Activated CD8-positive, alpha-beta T cell treated with anti-CD3 and anti-CD28 coated beads for 36 hours (primary cell): ENCODE results near the gene FOXP1. TPM values are rescaled to one million over a fixed set of nuclear protein-coding genes. Genes with fewer than 3 reads are reported as not detected.

Experiments
- ATAC-seq: fragments of 200-7000 bp; cut with Tn5 transposase; one replicate; pipeline ENCODE4 v1.10.0; 2021; ENCODE audit warnings: mild to moderate bottlenecking, moderate library complexity
- CTCF ChIA-PET: fragments of 350-600 bp; sonication (Branson Sonifier 250); formaldehyde crosslinking; loops from one replicate; lab custom pipeline; 2021; ENCODE audit warnings: antibody characterized with exemption; lab: Charles Lee
- POLR2A ChIA-PET: fragments of 350-600 bp; sonication (Branson Sonifier 250); formaldehyde crosslinking; loops from one replicate; lab custom pipeline; 2021; ENCODE audit warnings: antibody characterized with exemption; lab: Charles Lee
- DNase-seq: peaks from one replicate; pipeline ENCODE4 v3.0.0-alpha.2; 2020
- H3K27ac Mint-ChIP-seq: one replicate; pipeline ENCODE4 v1.8.0; 2021; ENCODE audit warnings: mild to moderate bottlenecking, mixed read lengths
- H3K27me3 Mint-ChIP-seq: one replicate; pipeline ENCODE4 v1.8.0; 2021; ENCODE audit warnings: mixed read lengths
- H3K36me3 Mint-ChIP-seq: one replicate; pipeline ENCODE4 v1.8.0; 2021; ENCODE audit warnings: low read depth, mixed read lengths
- H3K4me1 Mint-ChIP-seq: one replicate; pipeline ENCODE4 v1.8.0; 2021; ENCODE audit warnings: low read depth, mixed read lengths
- H3K4me3 Mint-ChIP-seq: one replicate; pipeline ENCODE4 v1.8.0; 2021; ENCODE audit warnings: mild to moderate bottlenecking, moderate library complexity, mixed read lengths
- H3K9me3 Mint-ChIP-seq: one replicate; pipeline ENCODE4 v1.8.0; 2021; ENCODE audit warnings: mixed read lengths
- CTCF ChIP-seq: fragments of 200-600 bp; IDR thresholded peaks from one replicate; pipeline ENCODE4 v1.8.0; 2022; ENCODE audit warnings: antibody characterized with exemption, mild to moderate bottlenecking
- intact Hi-C: fragments of 100-400 bp; cut with micrococcal nuclease; formaldehyde crosslinking; loops from one replicate; pipeline ENCODE4 v1.10.0; 2022
- total RNA-seq, 2 experiments: library from RNA; stranded (reverse); gene quantifications; one replicate each; pipeline ENCODE4 v1.2.3, GENCODE V29; 2021

The FOXP1 gene
- total RNA-seq, 2 experiments from 2014 or later = 145 to 153 TPM

- ChIA-PET CTCF (interaction anchor here (1.1 to 1.7 kb wide), 3 partner anchors 11 to 437 kb away, joined by 4 read pairs; no protein-coding TSS in a partner anchor), POLR2A (interaction anchor here (1.0 to 1.1 kb wide), 2 partner anchors 13 to 75 kb away, joined by 3 read pairs; no protein-coding TSS in a partner anchor)
- H3K36me3 Mint-ChIP-seq = peaks cover 77% of the 10 kb centered on the region
- no peaks in the 10 kb centered on the region for H3K9me3 Mint-ChIP-seq
- no peak for DNase-seq
- TF ChIP-seq CTCF = no peak
- H3K27me3 Mint-ChIP-seq = no peaks in the 10 kb centered on the region
- no peak for ATAC-seq
- no peak overlapping the region for H3K4me3 Mint-ChIP-seq
- H3K27ac Mint-ChIP-seq = no peak overlapping the region
- intact Hi-C loops = no loop called here
- peaks cover 70% of the 10 kb centered on the region for H3K4me1 Mint-ChIP-seq
These were observed 595.4 kb downstream of the FOXP1 start for GRCh38 chr3:70988111-70988510.

GRCh38 chr3:70985572-70985971 is 598.0 kb downstream of the FOXP1 start:
- peaks cover 76% of the 10 kb centered on the region for H3K36me3 Mint-ChIP-seq
- ChIA-PET CTCF (no interaction called here), POLR2A (interaction anchor here (1.0 kb wide), 1 partner anchor 97 kb away, joined by 3 read pairs; no protein-coding TSS in a partner anchor)
- TF ChIP-seq CTCF = no peak
- H3K27me3 Mint-ChIP-seq = no peaks in the 10 kb centered on the region
- H3K4me1 Mint-ChIP-seq = peaks cover 71% of the 10 kb centered on the region
- no peak for DNase-seq
- no peak overlapping the region for H3K4me3 Mint-ChIP-seq
- ATAC-seq = no peak
- H3K9me3 Mint-ChIP-seq = no peaks in the 10 kb centered on the region
- intact Hi-C loops = no loop called here
- H3K27ac Mint-ChIP-seq = peak overlapping the region; percentile 55

- no peak for ATAC-seq
- CTCF ChIA-PET = interaction anchor here (1.3 kb wide), 2 partner anchors 8 to 22 kb away, joined by 4 to 6 read pairs; no protein-coding TSS in a partner anchor
These were observed 598.6 kb downstream of the FOXP1 start for GRCh38 chr3:70984776-70985482.

GRCh38 chr3:70982700-70983140 is 600.8 kb downstream of the FOXP1 start:
- H3K27me3 Mint-ChIP-seq = no peaks in the 10 kb centered on the region
- DNase-seq (peak; percentile 54), ATAC-seq (peak; percentile 63)
- ChIA-PET POLR2A (interaction anchor here (0.6 kb wide), 1 partner anchor 96 kb away, joined by 3 read pairs; no protein-coding TSS in a partner anchor), CTCF (interaction anchor here (1.2 kb wide), 1 partner anchor 86 kb away, joined by 3 read pairs; no protein-coding TSS in a partner anchor)
- TF ChIP-seq CTCF = no peak
- H3K4me1 Mint-ChIP-seq = peaks cover 69% of the 10 kb centered on the region
- H3K27ac Mint-ChIP-seq = peak overlapping the region; percentile 95
- H3K36me3 Mint-ChIP-seq = peaks cover 76% of the 10 kb centered on the region
- H3K4me3 Mint-ChIP-seq = no peak overlapping the region
- intact Hi-C loops = no loop called here
- H3K9me3 Mint-ChIP-seq = no peaks in the 10 kb centered on the region

More at GRCh38 chr3:70984776-70985482, 598.6 kb downstream of the FOXP1 start:
- peak overlapping the region; percentile 95 for H3K27ac Mint-ChIP-seq
- TF ChIP-seq CTCF = no peak
- no peak overlapping the region for H3K4me3 Mint-ChIP-seq
- POLR2A ChIA-PET = interaction anchor here (0.7 to 1.2 kb wide), 3 partner anchors 12 to 98 kb away, joined by 3 read pairs; no protein-coding TSS in a partner anchor
- DNase-seq = no peak
- no peaks in the 10 kb centered on the region for H3K27me3 Mint-ChIP-seq
- intact Hi-C loops = no loop called here
- peaks cover 71% of the 10 kb centered on the region for H3K4me1 Mint-ChIP-seq
- peaks cover 76% of the 10 kb centered on the region for H3K36me3 Mint-ChIP-seq
- no peaks in the 10 kb centered on the region for H3K9me3 Mint-ChIP-seq

GRCh38 chr3:70982284-70982683 is 601.2 kb downstream of the FOXP1 start:
- peaks cover 67% of the 10 kb centered on the region for H3K4me1 Mint-ChIP-seq
- H3K36me3 Mint-ChIP-seq = peaks cover 76% of the 10 kb centered on the region
- no peak overlapping the region for H3K4me3 Mint-ChIP-seq
- ATAC-seq (no peak), DNase-seq (no peak)
- intact Hi-C loops = no loop called here
- no peaks in the 10 kb centered on the region for H3K9me3 Mint-ChIP-seq
- no peak for TF ChIP-seq CTCF
- peak overlapping the region; percentile 95 for H3K27ac Mint-ChIP-seq
- CTCF ChIA-PET = no interaction called here
- no peaks in the 10 kb centered on the region for H3K27me3 Mint-ChIP-seq
- POLR2A ChIA-PET = interaction anchor here (0.6 kb wide), 2 partner anchors 69 to 96 kb away, joined by 3 read pairs; no protein-coding TSS in a partner anchor
